Activated CD4-positive, alpha-beta T cell treated with anti-CD3 and anti-CD28 coated beads, Interleukin-2, amount 50 U/mL, for 1 hour (primary cell): Measurements from ENCODE around the gene DPP4.

ENCODE experiments used
- DNase-seq: peaks from one replicate; pipeline ENCODE4 v3.0.0-alpha.2; 2020

The DPP4 gene

DNA sequence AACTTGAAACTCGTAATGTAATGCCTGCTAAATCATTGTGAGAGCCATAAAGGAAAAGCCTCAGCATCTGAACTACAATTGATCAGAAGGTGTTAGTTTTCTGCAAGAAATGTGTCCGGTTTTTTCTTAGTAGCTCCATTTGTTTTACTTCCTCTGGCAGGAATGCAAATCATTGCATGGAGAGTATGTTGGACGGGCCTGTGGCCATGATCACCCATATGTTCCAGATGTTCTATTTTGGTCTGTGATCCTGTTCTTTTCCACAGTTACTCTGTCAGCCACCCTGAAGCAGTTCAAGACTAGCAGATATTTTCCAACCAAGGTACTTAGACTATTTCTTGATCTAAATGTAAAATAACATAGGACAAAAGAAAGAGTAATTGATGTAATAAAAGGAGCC is 126.6 kb downstream of the DPP4 start:
- DNase-seq, result no peak

- no peak for DNase-seq
Measured at GRCh38 chr2:161946489-161947107, 127.4 kb downstream of the DPP4 start.

DNA sequence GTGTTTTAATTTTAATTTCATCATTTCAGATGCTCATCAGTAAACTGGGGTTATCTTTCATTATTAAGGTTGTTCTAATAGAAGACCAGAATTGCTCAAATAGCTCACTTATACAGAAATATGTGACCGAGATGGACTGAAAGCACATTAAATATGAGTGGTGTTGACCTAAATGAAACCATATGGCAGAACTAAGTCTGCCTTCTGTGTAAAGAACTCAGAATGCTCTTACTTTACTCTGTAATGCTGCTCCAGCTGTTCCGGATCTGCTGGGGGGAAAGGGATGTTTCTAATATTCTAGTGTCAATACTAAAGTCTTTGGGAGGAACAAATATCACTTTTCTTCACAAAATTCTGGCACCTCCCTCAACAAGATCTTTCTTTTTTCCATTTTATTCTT is 131.0 kb downstream of the DPP4 start:
- DNase-seq, result no peak
